ENCODE data around the gene YAP1. TPM values are rescaled to one million over a fixed set of nuclear protein-coding genes. Genes with fewer than 3 reads are reported as not detected.

The YAP1 gene
- total and polyA plus RNA-seq, 11 donors = 15.2 to 93.0 (median 71.5) TPM

GRCh38 chr11:102064316-102064715, 45.9 kb upstream of the YAP1 start:
- no peak for TF ChIP-seq CTCF (IDR thresholded peaks at IDR 0.05)
- TF ChIP-seq POLR2A (IDR thresholded peaks at IDR 0.05) = no peak
- no peaks in the 10 kb centered on the region for H3K9me3 ChIP-seq
- H3K4me1 ChIP-seq = no peaks in the 10 kb centered on the region
- H3K36me3 ChIP-seq = no peaks in the 10 kb centered on the region
- no peaks in the 10 kb centered on the region for H3K27me3 ChIP-seq
- WGBS, 4 donors = 90 to 97% (median 93%) methylated on average over 2 of the region's 2 CpGs
- H3K4me3 ChIP-seq = no peak overlapping the region
- no peak overlapping the region for H3K27ac ChIP-seq
- intact Hi-C loops (cut with DNase I) = loop anchor here in 2 of 10 donors (5.0 to 10.0 kb wide), 2 partner anchors 208 to 210 kb away; no protein-coding TSS in a partner anchor
- DNase-seq = no peak
- no peak for ATAC-seq

- Histone ChIP-seq H3K27ac (no peak overlapping the region), H3K4me3 (no peak overlapping the region), H3K27me3 (no peaks in the 10 kb centered on the region), H3K36me3 (no peaks in the 10 kb centered on the region), H3K9me3 (peaks cover 0 to 34% (median 23%) of the 10 kb centered on the region in 12 donors), H3K4me1 (peaks cover 0 to 3% (median 0%) of the 10 kb centered on the region in 12 donors)
- DNase-seq = no peak
- no peak for TF ChIP-seq CTCF (IDR thresholded peaks at IDR 0.05)
- TF ChIP-seq POLR2A (IDR thresholded peaks at IDR 0.05) = no peak
- 0 to 83% (median 19%) methylated on average over 1 of the region's 1 CpG for WGBS, 4 donors
- intact Hi-C loops (cut with DNase I) = no loop called here
- no peak for ATAC-seq
These were observed 39.5 kb upstream of the YAP1 start for GRCh38 chr11:102070766-102071165.

GRCh38 chr11:102071497-102072472, 38.5 kb upstream of the YAP1 start:
- H3K4me3 ChIP-seq = no peak overlapping the region
- no peaks in the 10 kb centered on the region for H3K27me3 ChIP-seq
- H3K27ac ChIP-seq = no peak overlapping the region
- DNase-seq = no peak
- TF ChIP-seq CTCF (IDR thresholded peaks at IDR 0.05) (no peak), POLR2A (IDR thresholded peaks at IDR 0.05) (no peak)
- no peaks in the 10 kb centered on the region for H3K36me3 ChIP-seq
- no peak for ATAC-seq
- peaks cover 0 to 34% (median 23%) of the 10 kb centered on the region in 12 donors for H3K9me3 ChIP-seq
- H3K4me1 ChIP-seq = peaks cover 0 to 3% (median 0%) of the 10 kb centered on the region in 12 donors
- intact Hi-C loops (cut with DNase I) = no loop called here
- WGBS, 4 donors = 80 to 88% (median 84%) methylated on average over 1 of the region's 1 CpG

GRCh38 chr11:102073253-102073652, 37.0 kb upstream of the YAP1 start:
- H3K27me3 ChIP-seq = no peaks in the 10 kb centered on the region
- WGBS, 4 donors = 90 to 100% (median 97%) methylated on average over 2 of the region's 2 CpGs
- TF ChIP-seq CTCF (IDR thresholded peaks at IDR 0.05) (no peak), POLR2A (IDR thresholded peaks at IDR 0.05) (no peak)
- intact Hi-C loops (cut with DNase I) = no loop called here
- no peak overlapping the region for H3K27ac ChIP-seq
- peaks cover 0 to 3% (median 0%) of the 10 kb centered on the region in 12 donors for H3K4me1 ChIP-seq
- ATAC-seq = no peak
- H3K4me3 ChIP-seq = no peak overlapping the region
- no peak for DNase-seq
- H3K36me3 ChIP-seq = no peaks in the 10 kb centered on the region
- peaks cover 0 to 34% (median 23%) of the 10 kb centered on the region in 12 donors for H3K9me3 ChIP-seq

All from heart left ventricle (tissue), 16 donors.